PC-3 (cell line): ENCODE data around the gene NENF.

Experiments used
- EZH2 ChIP-seq: fragments of 300-600 bp; sonication (generic); IDR thresholded peaks from one replicate; pipeline ENCODE4 v1.6.1; 2017; ENCODE audit warnings: antibody characterized with exemption, mild to moderate bottlenecking, low read length; ENCODE audit not compliant: unreplicated experiment
- EZH2phosphoT487 ChIP-seq: fragments of 300-600 bp; sonication (generic); IDR thresholded peaks from 2 replicates; pipeline ENCODE4 v1.6.1; 2018; ENCODE audit warnings: mild to moderate bottlenecking, antibody characterized with exemption, low read length, borderline replicate concordance

GRCh38 chr1:212454741-212455140, 22.0 kb downstream of the NENF start:
- TF ChIP-seq EZH2 = no peak
- no peak for TF ChIP-seq EZH2phosphoT487
